Measurements from ENCODE around the gene ASIC2. TPM values are rescaled to one million over a fixed set of nuclear protein-coding genes. Genes with fewer than 3 reads are reported as not detected.

ASIC2 gene
- total RNA-seq, 1 donor from 2014 or later: not detected

DNA sequence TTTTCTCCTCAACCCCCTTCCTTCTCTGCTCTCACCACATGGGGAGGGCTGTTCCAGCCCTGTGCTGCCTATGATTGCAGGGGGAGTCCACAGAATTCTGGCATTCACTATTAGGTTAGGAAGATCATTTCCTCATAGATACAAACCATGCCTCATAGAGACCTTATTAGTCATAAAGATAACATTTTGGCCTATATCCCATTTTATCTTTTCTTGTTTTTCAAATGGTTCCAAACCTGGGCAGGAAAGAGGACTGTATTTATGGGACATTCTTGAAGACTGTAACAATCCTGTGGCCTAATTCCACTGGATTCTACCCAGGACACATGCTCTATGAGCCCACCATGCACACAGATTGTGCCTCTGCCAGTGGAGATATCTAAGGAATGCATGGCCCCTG, 51.7 kb downstream of the ASIC2 start:
- no peak overlapping the region for H3K27ac Mint-ChIP-seq (ENCODE audit: unreplicated experiment)
- H3K4me1 Mint-ChIP-seq (ENCODE audit: unreplicated experiment): no peaks in the 10 kb centered on the region
- peaks cover 2% of the 10 kb centered on the region for H3K27me3 Mint-ChIP-seq (ENCODE audit: unreplicated experiment)
- H3K36me3 Mint-ChIP-seq (ENCODE audit: low read depth, unreplicated experiment): no peaks in the 10 kb centered on the region
- no peak overlapping the region for H3K4me3 Mint-ChIP-seq (ENCODE audit: unreplicated experiment)
- no peak for DNase-seq (ENCODE audit: low spot score)
- TF ChIP-seq, protein P1, sequence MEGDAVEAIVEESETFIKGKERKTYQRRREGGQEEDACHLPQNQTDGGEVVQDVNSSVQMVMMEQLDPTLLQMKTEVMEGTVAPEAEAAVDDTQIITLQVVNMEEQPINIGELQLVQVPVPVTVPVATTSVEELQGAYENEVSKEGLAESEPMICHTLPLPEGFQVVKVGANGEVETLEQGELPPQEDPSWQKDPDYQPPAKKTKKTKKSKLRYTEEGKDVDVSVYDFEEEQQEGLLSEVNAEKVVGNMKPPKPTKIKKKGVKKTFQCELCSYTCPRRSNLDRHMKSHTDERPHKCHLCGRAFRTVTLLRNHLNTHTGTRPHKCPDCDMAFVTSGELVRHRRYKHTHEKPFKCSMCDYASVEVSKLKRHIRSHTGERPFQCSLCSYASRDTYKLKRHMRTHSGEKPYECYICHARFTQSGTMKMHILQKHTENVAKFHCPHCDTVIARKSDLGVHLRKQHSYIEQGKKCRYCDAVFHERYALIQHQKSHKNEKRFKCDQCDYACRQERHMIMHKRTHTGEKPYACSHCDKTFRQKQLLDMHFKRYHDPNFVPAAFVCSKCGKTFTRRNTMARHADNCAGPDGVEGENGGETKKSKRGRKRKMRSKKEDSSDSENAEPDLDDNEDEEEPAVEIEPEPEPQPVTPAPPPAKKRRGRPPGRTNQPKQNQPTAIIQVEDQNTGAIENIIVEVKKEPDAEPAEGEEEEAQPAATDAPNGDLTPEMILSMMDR (IDR thresholded peaks at IDR 0.05; ENCODE audit: unreplicated experiment): no peak
- no peaks in the 10 kb centered on the region for H3K9me3 Mint-ChIP-seq (ENCODE audit: unreplicated experiment)

DNA sequence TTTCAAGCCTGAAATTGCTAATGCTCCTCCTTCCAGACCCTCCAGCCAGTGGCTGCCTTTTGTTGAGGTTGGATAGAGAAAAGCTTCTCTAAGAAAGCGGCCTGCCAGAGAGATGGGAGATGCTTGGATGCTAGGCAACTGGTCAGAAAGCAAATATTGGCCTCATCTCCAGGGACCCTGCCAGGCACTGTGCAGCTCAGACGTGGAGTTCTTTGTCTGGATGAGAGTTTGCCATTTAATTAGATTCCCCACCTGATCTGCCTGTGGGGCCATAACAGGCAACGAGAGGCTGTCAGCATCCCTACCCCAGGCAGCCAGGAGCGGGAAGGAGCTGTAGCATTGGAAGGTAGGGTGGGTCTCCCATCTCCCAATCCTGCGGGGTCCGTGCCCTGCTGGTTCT, 52.7 kb downstream of the ASIC2 start:
- Mint-ChIP-seq H3K4me3 (ENCODE audit: unreplicated experiment) (no peak overlapping the region), H3K9me3 (ENCODE audit: unreplicated experiment) (no peaks in the 10 kb centered on the region), H3K27me3 (ENCODE audit: unreplicated experiment) (peaks cover 3% of the 10 kb centered on the region), H3K4me1 (ENCODE audit: unreplicated experiment) (no peaks in the 10 kb centered on the region), H3K36me3 (ENCODE audit: low read depth, unreplicated experiment) (no peaks in the 10 kb centered on the region), H3K27ac (ENCODE audit: unreplicated experiment) (no peak overlapping the region)
- no peak for DNase-seq (ENCODE audit: low spot score)
- TF ChIP-seq, protein P1 (IDR thresholded peaks at IDR 0.05; ENCODE audit: unreplicated experiment): no peak

DNA sequence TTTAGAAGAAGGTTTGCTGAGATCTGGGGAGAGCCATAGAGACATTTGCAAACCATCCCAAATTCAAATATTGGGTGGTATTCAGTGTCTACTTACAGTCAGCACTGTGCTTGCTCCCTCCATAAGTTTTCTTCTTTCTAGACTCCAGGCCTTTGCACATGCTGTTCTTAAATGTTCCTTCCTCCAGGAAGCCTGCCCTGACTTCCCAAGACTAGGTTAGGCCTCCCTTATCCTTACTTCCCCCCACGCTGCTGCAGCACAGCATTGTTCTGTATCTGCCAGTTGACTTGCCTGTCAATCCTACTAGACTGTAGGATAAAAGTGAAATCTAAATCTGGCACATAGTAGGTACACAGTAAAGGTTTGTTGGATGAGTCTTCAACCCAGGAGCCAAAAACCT, 53.4 kb downstream of the ASIC2 start:
- no peaks in the 10 kb centered on the region for H3K9me3 Mint-ChIP-seq (ENCODE audit: unreplicated experiment)
- peaks cover 3% of the 10 kb centered on the region for H3K27me3 Mint-ChIP-seq (ENCODE audit: unreplicated experiment)
- no peaks in the 10 kb centered on the region for H3K4me1 Mint-ChIP-seq (ENCODE audit: unreplicated experiment)
- TF ChIP-seq, protein P1 (IDR thresholded peaks at IDR 0.05; ENCODE audit: unreplicated experiment): no peak
- no peak for DNase-seq (ENCODE audit: low spot score)
- no peaks in the 10 kb centered on the region for H3K36me3 Mint-ChIP-seq (ENCODE audit: low read depth, unreplicated experiment)
- no peak overlapping the region for H3K27ac Mint-ChIP-seq (ENCODE audit: unreplicated experiment)
- H3K4me3 Mint-ChIP-seq (ENCODE audit: unreplicated experiment): no peak overlapping the region

DNA sequence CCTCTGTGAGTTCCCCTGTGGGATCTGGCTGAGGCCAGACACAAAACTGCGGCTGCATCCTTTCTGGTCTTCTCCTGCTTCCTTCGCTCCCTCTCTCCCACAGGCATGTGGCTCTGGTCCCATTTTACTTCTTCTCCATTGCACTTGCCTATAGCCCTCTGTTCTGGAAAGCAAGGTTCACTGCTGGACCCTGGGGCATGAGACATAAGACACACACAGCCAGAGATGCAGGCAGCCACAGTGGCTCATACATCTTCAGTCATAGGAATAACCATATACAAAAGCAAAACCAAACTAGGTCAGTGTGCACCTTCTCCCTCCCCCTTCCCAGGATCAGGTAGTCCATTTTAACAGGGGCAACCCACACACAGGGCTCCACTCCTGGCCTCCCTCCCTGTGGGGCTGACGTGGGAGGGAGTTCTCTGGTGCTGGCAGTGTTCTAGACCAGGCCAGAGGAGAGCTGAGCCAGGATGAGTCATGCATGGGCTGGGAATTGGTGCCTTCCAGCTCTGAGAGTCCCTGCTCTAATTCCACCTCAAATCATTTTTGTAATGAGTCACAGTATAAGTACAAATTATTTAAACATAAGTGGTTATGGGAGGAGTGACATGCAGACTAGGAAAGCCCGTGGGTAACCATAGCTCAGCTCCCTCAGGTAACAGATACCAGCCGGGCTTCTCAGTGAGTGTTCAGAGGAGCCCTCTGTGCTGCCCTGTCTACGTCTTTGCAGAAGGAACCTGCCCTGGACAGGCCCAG, 58.0 kb downstream of the ASIC2 start:
- no peak overlapping the region for H3K4me3 Mint-ChIP-seq (ENCODE audit: unreplicated experiment)
- H3K27ac Mint-ChIP-seq (ENCODE audit: unreplicated experiment): no peak overlapping the region

DNA sequence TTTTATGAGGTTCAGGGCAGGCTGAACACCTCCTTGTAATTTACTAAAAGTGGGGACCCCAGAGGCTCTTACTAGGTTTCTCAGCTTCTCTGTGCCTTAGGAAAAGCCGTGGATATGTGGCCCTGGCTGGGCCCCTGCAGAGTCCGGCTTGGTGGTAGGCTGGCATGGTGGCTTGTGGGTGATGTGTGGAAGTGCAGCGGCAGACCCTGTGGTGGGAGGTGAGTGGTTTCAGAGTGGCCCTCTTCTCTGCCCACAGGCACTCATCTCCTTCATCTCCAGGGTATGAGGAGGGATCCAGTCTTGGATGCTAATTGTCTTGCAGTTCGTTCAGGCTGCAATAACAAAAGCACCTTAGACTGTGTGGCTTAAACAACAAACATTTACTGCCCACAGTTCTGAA, 58.9 kb downstream of the ASIC2 start:
- H3K36me3 Mint-ChIP-seq (ENCODE audit: low read depth, unreplicated experiment): no peaks in the 10 kb centered on the region
- no peak for DNase-seq (ENCODE audit: low spot score)
- TF ChIP-seq, protein P1 (IDR thresholded peaks at IDR 0.05; ENCODE audit: unreplicated experiment): no peak
- peaks cover 6% of the 10 kb centered on the region for H3K27me3 Mint-ChIP-seq (ENCODE audit: unreplicated experiment)
- no peaks in the 10 kb centered on the region for H3K4me1 Mint-ChIP-seq (ENCODE audit: unreplicated experiment)
- no peaks in the 10 kb centered on the region for H3K9me3 Mint-ChIP-seq (ENCODE audit: unreplicated experiment)
- no peak overlapping the region for H3K27ac Mint-ChIP-seq (ENCODE audit: unreplicated experiment)
- no peak overlapping the region for H3K4me3 Mint-ChIP-seq (ENCODE audit: unreplicated experiment)

More for the DNA sequence above, 58.0 kb downstream of the ASIC2 start:
- Mint-ChIP-seq H3K9me3 (ENCODE audit: unreplicated experiment) (no peaks in the 10 kb centered on the region), H3K27me3 (ENCODE audit: unreplicated experiment) (peaks cover 6% of the 10 kb centered on the region), H3K36me3 (ENCODE audit: low read depth, unreplicated experiment) (no peaks in the 10 kb centered on the region), H3K4me1 (ENCODE audit: unreplicated experiment) (no peaks in the 10 kb centered on the region)
- DNase-seq (ENCODE audit: low spot score): no peak
- TF ChIP-seq, protein P1 (IDR thresholded peaks at IDR 0.05; ENCODE audit: unreplicated experiment): no peak

Data from endothelial cell (in vitro differentiated cells).